GM21619 (cell line): Measurements from ENCODE around the gene KRT13.

Experiments
- ATAC-seq: cut with Tn5 transposase; IDR thresholded peaks from one replicate; pipeline ENCODE4 v1.9.1; 2021; ENCODE audit not compliant: unreplicated experiment

KRT13 gene

DNA sequence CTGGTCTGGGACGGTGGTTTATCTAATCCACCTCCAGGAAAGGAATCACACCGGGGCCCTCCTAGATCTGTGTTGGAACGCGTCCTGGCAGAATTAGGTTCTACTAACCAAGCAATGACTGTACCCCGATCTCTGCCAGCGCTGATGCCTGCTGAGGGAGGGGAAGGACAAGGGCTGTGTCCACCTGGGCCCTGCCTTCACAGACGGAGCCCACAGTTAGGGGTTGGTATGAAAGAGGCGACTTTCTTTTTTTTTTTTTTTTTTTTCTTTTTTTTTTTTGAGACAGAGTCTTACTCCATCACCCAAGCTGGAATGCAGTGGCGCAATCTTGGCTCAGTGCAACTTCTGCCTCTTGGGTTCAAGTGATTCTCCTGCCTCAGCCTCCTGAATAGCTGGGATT is 32.6 kb upstream of the KRT13 start:
- ATAC-seq, result no peak

DNA sequence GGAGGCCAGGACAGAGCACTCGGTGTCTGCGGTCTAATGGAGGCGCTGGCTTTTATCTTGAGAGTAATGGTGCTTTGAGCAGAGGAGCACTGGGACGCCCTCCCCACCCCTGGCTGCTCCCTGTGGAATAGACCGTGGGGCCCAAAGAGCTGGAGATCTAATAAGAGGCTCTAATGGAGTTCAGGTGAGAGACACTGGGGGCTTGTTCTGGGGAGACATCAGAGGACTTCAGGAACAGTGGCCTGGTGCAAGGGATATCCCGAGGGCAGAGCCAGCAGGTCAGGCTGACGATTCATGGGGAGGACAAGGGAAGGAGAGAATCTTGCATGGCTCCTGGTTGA is 32.2 kb upstream of the KRT13 start:
- no peak for ATAC-seq

DNA sequence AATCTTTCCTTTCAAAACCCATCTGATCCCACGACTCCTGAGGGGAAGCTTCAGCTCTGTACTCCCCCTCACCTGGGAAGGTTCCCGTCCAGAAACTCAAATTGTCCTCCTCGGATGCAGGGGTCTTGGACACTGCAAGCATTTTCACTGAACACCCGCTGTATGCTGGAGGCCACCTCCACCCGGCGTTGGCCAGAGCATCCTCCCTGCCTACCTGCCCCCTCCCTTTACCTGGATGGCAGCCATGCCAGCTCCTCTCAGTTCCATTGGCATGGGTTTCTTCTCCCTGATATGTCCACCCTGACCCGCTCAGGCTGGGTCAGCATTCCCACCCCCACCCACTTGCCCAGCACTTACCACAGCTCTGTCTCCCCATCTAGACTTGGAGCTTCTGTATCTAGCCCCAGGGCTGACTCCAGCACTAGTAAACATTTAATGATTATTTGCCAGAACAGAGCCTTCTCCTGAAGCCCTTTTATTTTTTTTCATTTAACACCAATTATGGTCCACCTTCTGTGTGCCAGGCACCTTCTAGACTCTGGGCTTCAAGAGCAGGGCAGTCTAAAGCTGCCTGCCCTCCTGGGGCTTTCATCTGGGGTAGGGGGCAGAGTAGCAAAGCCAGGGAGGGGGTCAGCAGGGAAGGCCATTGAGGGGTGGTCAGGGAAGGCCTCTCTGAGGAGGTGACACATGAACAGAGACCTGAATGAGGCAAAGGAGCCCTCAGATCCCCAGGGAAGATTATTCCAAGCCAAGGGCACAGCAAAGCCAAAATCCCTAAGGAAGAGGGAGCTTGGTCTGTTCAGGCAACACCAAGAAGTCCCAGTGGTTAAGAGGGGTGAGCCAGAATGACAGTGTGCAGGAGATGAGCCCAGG is 31.6 kb upstream of the KRT13 start:
- no peak for ATAC-seq

DNA sequence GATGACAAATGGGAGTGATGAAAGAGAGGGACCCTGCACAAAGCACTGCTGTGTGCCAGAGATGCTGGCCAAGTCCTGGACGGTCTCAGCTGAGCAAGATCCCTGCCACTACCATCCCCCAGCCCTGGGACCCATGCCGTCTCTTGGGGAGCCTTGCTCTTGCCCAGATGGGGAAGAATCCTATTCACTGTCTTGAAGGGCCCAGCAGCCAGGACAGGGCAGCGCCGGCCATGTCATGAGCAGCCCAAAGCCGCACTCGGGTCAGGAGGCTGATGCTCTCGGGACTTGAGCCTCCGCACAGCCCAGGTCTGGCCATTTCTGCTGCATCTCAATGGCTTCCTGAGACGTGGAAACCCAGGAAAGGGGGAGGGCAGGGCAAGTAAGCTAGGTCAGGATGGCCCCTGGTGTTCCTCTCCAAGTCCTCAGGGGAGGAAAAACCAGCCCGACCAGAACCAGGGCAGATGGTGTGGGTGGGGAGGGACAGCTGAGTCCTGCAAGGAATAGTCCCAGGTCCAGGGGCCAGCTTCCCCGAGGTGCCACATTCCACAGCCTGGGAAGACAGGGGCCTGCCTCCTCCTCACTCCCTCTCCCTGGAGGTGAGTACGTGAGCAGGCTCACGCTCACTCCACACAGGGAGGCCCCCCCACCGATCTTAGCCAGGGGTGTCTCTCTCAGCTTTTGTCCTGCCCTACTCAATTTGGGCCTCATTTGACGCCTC is 30.5 kb upstream of the KRT13 start:
- no peak for ATAC-seq

DNA sequence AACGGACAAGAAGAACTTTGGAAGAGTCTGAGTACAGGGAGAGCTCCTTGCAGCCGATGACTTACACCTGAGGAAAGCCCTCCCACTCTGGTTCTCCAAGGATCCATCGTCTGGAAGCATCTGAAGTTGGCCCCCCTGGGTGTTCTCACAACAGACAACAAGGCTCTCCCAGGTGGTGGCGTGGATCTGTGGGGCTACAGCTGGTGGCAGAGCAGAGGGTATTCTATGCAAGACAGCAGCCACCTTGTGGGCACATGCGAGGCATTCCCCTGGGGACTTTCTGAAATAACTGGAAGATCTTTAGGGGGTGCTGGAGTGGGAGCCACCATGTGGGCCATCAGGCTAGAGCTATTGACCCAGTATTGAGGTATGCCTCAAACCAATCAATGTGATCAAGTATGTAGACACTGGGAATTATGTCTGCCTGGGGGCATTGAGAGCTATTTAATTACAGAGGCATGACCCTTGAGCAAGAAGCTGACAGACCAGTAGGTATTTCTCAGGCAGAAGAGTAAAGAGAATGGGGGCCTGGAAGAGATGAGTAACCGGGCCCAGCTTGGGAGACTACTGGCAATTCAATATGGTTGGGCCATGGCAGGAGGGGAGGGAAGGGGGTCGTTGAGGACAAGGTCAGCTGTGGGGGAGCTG is 29.6 kb upstream of the KRT13 start:
- ATAC-seq, result no peak

DNA sequence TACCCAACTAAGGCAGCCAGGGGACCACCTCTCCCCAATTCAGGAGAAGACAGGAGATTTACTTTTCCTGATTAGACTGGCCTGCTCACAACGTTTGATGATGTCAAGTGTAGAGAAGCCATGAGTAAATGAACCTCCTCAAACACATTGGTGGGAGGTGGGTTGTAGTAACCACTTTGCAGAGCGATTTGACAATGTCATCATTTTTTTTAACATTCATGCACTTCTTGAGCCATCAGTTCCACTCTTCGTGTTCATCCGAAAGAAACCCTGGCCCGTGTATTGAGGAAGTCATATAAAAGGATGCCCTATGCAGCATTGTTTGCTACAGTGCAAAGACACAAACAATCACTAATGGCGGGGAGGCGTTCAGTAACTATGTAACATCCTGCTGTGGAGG is 28.2 kb upstream of the KRT13 start:
- ATAC-seq, result no peak

DNA sequence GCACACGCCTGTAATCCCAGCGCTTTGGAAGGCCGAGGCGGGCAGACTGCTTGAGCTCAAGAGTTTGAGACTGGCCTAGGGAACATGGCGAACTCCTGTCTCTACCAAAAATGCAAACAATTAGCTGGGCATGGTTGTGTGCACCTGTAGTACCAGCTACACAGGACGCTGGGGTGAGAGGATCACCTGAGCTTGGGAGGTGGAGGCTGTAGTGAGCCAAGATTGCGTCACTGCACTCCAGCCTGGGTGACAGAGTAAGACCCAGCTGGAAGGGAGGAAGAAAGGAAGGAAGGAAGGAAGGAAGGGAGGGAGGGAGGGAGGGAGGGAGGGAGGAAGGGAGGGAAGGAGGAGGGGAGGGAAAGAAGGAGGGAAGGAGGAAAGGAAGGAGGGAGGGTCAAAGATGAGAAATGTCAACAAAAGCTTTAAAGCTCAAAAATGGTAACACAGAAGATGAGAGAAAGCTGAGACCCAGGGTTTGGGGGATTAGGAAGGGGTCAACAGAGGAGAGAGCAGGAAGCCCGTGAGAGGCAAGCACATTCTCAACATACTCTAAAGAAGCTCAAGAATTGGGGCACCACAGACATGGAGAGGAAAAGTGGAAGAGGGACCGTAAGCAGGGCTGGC is 27.6 kb upstream of the KRT13 start:
- ATAC-seq, result no peak

DNA sequence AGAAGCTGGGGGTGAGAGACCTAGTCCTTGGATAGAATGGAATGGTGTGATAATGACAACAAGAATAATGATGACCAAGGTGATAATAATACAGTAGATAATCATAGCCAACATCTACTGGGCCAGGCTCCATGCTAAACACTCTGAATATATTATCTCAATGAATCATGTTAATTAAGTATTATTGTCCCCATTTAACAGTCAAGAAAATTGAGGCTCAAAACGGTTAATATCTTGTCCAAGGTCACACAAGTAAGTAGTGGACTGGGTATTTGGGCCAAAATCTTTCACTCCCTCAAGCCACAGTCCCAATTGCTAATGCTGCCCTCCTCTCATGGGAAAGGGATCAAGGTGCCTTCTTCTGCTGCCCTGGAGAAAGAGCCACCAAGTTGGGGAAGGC is 26.6 kb upstream of the KRT13 start:
- ATAC-seq, result no peak

DNA sequence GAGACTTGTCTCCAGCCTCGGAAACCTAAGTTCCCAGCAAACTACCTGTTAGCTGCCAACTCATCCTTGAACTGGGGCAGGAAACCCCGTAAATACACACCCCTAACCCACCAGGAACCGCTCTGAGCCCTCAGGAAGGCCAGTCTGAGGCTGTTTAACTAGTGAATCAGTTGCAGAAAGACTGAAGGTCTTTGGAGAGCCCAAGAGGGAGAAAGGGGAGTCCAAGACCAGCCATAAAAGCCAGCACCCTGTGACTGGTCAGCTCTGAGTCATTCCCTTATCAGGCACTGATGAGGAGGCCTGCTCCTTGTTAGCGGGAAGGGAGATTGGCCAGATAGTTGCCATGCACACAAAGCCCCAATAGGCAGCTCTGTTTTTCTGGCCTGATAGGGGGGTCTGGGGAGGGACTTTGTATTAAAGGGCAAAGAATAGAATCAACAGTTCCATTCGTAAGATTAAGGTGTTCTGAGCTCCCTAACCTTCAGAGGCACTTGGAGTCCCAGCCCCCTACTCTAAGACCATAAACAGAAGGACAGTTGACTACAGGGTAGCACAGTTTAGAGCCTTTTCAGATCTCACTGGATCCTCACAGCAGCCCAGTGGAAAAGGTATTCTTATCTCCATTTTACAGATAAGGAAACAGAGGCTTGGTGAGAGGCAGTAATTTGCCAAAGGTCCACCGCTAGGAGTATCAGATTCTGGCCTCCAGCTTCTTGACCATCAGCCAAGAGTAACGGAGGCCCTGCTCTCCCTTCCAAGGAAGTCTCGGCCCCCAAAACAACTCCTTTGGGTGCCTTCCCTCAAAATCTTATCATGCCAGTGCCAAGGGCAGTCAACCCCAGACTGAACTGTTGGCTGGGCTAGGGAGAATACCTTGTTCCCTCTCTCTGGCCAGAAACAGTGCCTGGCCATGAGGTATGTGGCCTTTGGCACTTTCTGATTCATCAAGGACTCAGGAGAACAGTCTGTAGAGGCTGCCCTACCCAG is 24.9 kb upstream of the KRT13 start:
- no peak for ATAC-seq

DNA sequence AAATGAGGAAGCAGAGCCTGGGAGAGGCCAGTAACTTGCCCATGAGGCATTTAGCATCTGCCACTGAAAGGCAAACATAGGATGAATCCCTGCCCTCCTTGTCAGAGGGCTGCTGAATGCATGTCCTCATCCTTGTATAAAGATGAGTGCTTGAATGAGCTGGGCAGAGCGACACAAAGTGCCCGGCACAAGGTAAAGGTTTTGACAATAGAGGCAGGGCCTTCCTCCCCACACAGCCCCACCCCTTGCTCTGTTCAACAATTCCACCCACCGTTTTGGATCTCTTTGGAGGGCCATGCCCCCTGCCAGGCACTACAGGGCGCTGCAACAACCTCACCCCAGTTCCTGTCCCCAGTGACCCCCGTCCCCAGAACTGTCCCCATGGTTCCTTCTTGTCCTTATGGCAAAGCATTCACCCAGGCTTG is 24.1 kb upstream of the KRT13 start:
- no peak for ATAC-seq

DNA sequence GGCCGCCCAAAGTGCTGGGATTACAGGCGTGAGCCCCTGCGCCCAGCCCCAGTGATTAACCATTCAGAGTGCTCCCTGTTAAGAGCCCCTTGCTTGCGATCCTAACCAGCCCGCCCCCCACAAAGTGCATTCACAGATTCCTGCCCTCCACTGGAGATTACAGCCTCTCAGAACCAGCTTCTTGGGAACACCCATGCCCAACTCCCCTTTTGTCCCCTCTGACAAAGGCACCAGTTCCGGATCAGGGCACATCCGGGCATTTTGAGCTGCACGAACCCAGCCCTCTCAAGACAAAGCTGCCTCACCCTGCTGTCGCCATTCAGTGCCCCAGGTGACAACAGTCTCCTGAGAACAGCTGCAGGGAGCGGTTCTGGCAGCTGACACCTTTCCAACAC is 23.5 kb upstream of the KRT13 start:
- ATAC-seq, result no peak

DNA sequence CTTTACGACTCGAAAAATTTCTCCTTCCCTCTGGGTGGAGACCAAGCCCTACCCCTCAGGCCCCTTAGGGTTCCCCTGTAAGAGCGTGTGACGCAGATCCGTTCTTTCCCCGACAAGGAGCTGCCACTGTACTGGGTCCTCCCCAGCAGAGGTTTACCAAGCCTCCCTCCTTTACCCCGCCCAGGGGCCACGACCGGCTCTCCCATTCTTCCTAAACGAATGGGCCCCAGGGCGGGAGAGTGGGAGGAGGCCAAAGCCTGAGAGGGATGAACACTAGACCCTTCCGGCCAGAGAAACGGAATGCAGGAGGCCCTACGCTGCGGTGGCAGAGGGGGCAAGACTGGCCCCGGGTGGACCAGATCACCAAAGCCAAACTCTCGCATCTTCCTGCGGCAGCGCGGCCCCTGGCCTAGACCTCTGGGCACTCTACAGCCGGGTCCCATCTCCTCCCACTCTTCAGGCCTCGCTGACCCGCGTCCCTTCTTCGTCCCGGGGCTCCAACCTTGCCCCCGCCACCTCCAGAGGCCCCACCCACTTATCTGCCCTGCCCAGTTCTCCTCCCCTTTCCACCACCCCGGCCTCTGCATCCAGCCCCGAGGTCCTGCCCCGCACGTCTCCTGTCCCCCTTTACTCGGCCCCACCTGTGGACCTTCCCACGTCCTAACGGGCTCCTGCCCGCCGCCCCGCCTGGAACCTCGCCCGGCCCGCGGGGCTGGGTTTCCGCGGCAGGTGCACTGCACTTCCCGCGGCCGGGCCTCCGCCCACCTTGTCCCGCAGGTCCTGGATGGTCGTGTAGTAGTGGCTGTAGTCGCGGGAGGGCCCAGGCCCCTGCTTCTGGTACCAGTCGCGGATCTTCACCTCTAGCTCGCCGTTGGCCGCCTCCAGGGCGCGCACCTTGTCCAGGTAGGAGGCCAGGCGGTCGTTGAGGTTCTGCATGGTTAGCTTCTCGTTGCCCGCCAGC is 21.9 kb upstream of the KRT13 start:
- no peak for ATAC-seq

DNA sequence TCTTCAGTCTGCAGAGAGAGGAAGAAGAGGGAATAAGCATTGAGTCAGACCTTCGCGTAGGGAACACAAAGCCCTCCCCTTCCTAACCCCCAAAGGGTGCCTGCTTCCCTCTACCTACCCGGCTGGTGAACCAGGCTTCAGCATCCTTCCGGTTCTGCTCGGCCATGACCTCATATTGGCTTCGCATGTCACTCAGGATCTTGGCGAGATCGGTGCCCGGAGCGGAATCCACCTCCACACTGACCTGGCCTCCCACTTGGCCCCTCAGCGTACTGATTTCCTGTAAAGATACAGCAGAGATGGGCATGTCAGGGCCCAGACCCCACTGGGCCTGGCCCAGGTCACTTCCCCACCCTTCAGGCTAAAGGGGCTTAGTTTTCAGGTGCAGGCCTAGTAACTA is 18.8 kb upstream of the KRT13 start:
- no peak for ATAC-seq

DNA sequence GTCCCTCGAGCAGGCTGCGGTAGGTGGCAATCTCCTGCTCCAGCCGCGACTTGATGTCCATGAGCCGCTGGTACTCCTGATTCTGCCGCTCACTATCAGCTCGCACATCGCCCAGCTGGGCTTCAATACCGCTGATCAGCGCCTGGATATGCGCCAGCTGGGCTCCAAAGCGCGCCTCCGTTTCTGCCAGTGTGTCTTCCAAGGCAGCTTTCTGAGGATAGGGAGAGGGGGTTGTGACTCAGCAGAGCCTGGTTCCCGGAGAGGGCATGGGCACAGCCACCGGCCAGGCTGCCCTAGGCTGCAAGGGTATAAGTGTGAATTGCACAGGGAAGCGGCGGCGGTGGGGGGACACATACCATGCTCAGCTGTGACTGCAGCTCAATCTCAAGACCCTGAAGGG is 18.4 kb upstream of the KRT13 start:
- no peak for ATAC-seq

DNA sequence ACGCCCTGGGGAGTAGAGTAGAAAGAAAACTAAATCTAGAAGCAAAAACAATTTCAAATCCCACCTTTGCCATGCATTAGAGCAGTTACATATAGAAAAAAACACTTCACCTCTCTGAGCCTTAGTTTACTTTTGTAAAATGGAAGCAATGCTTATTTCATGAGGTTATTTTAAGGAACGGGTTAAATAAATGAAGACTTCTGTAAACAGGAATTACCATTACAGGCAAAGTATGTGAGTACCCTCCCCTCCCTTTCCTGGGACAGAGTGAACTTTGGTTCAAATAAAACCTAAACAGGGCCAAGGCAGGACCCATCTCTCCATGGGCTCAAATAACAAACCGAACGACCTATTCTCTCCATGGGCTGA is 17.8 kb upstream of the KRT13 start:
- ATAC-seq, result no peak

DNA sequence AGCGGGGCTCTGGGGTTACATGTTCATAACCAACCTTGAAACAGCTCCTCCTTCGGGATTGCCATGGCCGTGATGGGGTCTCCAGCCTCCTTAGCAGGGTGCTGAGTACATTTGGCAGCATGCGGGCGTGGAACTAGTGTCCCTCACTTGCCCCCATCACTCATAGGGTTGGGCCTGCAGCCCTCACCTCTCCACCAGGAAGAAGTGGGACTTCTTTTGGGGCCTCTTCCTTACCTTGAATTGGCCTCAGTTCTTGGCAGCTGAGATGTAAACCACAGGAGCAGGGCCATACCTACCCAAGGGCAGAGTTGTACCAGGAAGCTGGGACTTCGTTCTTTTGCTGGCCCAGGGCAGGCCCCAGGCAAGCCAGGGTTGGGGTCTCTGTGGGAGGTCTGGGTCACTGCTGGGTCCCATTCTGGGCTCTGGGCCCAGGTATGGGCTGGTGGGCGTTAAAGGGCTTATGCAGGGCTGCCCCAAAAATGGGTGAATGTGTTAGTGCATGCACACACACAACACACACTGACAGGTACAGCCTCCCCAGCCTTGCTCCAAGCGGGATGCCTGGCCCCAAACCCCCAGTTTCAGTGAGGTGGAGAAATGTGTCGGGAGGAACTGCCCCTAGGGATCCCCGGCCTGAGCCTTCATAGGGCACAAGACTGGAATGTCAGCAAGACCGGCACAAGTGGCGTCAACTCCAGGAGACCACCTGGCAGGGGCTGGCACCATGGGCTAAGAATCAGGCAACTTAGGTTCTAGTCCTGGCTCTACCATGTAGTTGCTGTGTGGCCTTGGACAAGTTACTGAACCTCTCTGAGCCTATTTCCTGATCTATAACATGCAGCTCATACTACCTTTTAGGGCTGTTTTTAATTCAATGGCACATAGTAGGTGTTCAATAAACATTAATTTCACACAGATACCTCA is 17.2 kb upstream of the KRT13 start:
- ATAC-seq, result no peak

DNA sequence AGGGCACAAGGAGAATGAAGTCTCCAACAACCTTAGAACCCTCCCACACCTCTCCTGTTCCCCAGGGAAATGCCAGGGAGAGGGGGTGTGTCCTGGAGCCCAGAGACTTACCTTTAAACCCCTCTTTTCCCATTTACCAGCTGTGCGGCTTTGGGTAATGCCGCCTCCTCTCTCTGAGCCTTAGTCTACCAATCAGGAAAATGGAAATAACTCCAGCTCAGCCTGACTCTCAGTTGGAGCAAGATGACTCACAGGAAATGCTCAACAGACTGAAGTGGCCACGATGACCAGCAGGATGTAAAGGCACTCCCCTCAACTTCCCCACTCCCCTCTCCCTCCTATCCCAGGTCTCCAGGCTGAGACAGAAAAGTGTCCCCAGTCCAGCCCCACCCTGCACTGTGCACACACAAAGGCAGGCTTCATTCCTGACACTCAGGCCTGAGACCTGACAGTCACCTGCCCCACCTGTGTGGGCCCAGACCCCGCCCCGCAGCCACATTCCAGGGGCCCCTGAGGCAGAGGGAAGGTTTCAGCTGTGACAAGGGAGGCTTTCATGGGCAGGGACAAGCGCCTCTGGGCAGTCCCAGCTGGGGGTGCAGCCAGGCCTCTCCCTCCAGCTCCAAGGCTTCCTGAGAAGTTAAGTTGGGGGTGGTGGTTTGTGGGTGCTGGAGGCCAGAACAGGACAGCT is 16.3 kb upstream of the KRT13 start:
- ATAC-seq, result no peak
